ENCODE measurements around the gene NRROS. TPM values are rescaled to one million over a fixed set of nuclear protein-coding genes. Genes with fewer than 3 reads are reported as not detected.

Gene NRROS
- total RNA-seq, 1 donor from 2014 or later, result 20.7 TPM

DNA sequence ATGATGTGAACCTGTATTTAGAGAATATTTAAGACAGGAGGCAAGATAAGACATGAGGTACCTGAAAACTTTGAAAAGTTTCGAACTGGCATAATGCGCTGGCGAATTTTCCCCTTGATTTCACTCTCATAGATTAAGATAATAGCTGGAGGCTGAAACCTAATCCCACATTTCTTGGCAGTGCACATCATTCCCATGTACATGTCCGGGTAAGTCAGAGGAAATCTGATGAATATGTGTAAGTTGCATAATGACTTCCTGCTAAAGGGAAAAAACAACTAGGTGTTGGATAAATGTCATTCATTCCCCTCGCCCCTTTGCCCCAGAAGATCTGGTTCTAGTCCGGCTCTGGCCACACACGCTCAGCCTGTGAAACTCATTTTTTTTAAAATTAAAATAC, 69.0 kb downstream of the NRROS start:
- Histone ChIP-seq H3K4me1 (peaks cover 11% of the 10 kb centered on the region), H3K4me3 (no peak overlapping the region), H3K9me3 (no peaks in the 10 kb centered on the region), H3K27me3 (ENCODE audit: low read depth) (no peaks in the 10 kb centered on the region), H3K36me3 (no peaks in the 10 kb centered on the region), H3K27ac (no peak overlapping the region)
- TF ChIP-seq, protein P1, sequence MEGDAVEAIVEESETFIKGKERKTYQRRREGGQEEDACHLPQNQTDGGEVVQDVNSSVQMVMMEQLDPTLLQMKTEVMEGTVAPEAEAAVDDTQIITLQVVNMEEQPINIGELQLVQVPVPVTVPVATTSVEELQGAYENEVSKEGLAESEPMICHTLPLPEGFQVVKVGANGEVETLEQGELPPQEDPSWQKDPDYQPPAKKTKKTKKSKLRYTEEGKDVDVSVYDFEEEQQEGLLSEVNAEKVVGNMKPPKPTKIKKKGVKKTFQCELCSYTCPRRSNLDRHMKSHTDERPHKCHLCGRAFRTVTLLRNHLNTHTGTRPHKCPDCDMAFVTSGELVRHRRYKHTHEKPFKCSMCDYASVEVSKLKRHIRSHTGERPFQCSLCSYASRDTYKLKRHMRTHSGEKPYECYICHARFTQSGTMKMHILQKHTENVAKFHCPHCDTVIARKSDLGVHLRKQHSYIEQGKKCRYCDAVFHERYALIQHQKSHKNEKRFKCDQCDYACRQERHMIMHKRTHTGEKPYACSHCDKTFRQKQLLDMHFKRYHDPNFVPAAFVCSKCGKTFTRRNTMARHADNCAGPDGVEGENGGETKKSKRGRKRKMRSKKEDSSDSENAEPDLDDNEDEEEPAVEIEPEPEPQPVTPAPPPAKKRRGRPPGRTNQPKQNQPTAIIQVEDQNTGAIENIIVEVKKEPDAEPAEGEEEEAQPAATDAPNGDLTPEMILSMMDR (IDR thresholded peaks at IDR 0.05), result no peak
- DNase-seq (no peak), ATAC-seq (no peak)
- intact Hi-C loops (cut with DNase I), result no loop called here

Other genes with a start within 250 kb of the NRROS start
- gene UBXN7, start 207.3 kb upstream of the NRROS start, total RNA-seq, result 56.2 TPM
- gene RNF168, start 135.9 kb upstream of the NRROS start, total RNA-seq, result 24.3 TPM
- not detected for gene SMCO1, start 124.3 kb upstream of the NRROS start, total RNA-seq
- 9.5 TPM for gene WDR53, start 71.1 kb upstream of the NRROS start, total RNA-seq
- 7.3 TPM for gene FBXO45, start 71.0 kb upstream of the NRROS start, total RNA-seq
- 2.2 TPM for gene CEP19, start 72.6 kb downstream of the NRROS start, total RNA-seq
- gene PIGX, start 72.7 kb downstream of the NRROS start, total RNA-seq, result 14.1 TPM
- 80.7 TPM for gene PAK2, start 100.2 kb downstream of the NRROS start, total RNA-seq
- gene SENP5, start 228.2 kb downstream of the NRROS start, total RNA-seq, result 29.7 TPM

All from lower lobe of right lung (tissue), 2 donors.